K562 (cell line): ENCODE measurements around the gene PLA2G12B. TPM values are rescaled to one million over a fixed set of nuclear protein-coding genes. Genes with fewer than 3 reads are reported as not detected.

ENCODE experiments used
- ATAC-seq: fragments of 200-7000 bp; cut with Tn5 transposase; 3 replicates; pipeline ENCODE4 v1.9.1; 2020; ENCODE audit warnings: moderate library complexity
- BruUV-seq: library from RNA; stranded (reverse); fragments of 400-500 nt; replicated peaks from 2 replicates; lab custom pipeline; 2021; lab: Mats Ljungman, UMichigan
- CTCF ChIA-PET: fragments of 300-600 bp; formaldehyde crosslinking; extraction: SDS; loops from one replicate; lab custom pipeline; 2021; ENCODE audit warnings: low intra/inter-chr PET ratio; lab: Yijun Ruan, JAX
- POLR2A ChIA-PET: fragments of 300-600, 350-650 bp; sonication (Branson Sonifier 250); formaldehyde crosslinking; extraction: SDS; loops from one replicate; lab custom pipeline; 2021; ENCODE audit warnings: antibody characterized with exemption, inconsistent platforms; lab: Yijun Ruan, JAX
- DNase-seq, 4 experiments: peaks; one replicate each; pipeline versions ENCODE4 v3.0.0 to v3.0.0-alpha.2; 2011 to 2018; ENCODE audit warnings: low spot score in 3 of 4, mixed read lengths in 3 of 4; ENCODE audit errors: extremely low read depth in 1 of 4
- FAIRE-seq: peaks from 2 replicates; lab custom pipeline; 2011; peaks lifted over from hg19 to GRCh38; lab: Jason Lieb, UNC
- H2AFZ ChIP-seq: 2 replicates; pipeline ENCODE4 v1.6.0; 2011; ENCODE audit warnings: low read depth, low read length, control low read depth, inconsistent platforms
- H3K27ac ChIP-seq: fragments of 200-600 bp; 3 replicates; pipeline ENCODE4 v1.8.0; 2011; ENCODE audit warnings: low read depth, mild to moderate bottlenecking, control low read depth, inconsistent platforms, low read length, moderate library complexity, mixed read lengths; ENCODE audit errors: extremely low read depth
- H3K27me3 ChIP-seq, 2 experiments: fragments of 300-600 bp in 1 of 2; 2 replicates in 1 of 2; 3 replicates in 1 of 2; pipeline versions ENCODE4 v1.6.0 to v1.8.0; 2011; ENCODE audit warnings: inconsistent platforms in 2 of 2, low read length in 2 of 2, mild to moderate bottlenecking in 1 of 2, mixed read lengths in 1 of 2, moderate library complexity in 1 of 2; ENCODE audit not compliant: control insufficient read depth in 2 of 2, insufficient read depth in 2 of 2
- H3K36me3 ChIP-seq: fragments of 300-600 bp; 3 replicates; pipeline ENCODE4 v1.8.0; 2011; ENCODE audit warnings: mild to moderate bottlenecking, low read length, inconsistent platforms; ENCODE audit not compliant: control insufficient read depth, insufficient read depth
- H3K4me1 ChIP-seq, 2 experiments: fragments of 200-600 bp in 1 of 2; replicated peaks in 1 of 2; 2 replicates in 1 of 2; 3 replicates in 1 of 2; pipeline versions ENCODE4 v1.5.1 to v1.8.0; 2011; ENCODE audit warnings: inconsistent platforms in 2 of 2, low read length in 2 of 2, mild to moderate bottlenecking in 1 of 2, mixed read lengths in 1 of 2, moderate library complexity in 1 of 2; ENCODE audit not compliant: control insufficient read depth in 2 of 2, insufficient read depth in 2 of 2
- H3K4me2 ChIP-seq: 2 replicates; pipeline ENCODE4 v1.6.1; 2011; ENCODE audit warnings: low read length, control low read depth, inconsistent platforms, mixed read lengths; ENCODE audit not compliant: insufficient read depth
- H3K4me3 ChIP-seq: fragments of 200-600 bp; sonication (generic), shearing (Covaris generic); 2 replicates; pipeline ENCODE4 v1.5.1; 2016; ENCODE audit warnings: control low read depth, inconsistent platforms
- H3K79me2 ChIP-seq: fragments of 200-600 bp; 3 replicates; pipeline ENCODE4 v1.8.0; 2011; ENCODE audit warnings: low read length, inconsistent platforms; ENCODE audit not compliant: control insufficient read depth, insufficient read depth
- H3K9ac ChIP-seq, 2 experiments: 2 replicates each; pipeline versions ENCODE4 v1.6.0 to v1.6.1; 2011; ENCODE audit warnings: low read depth in 2 of 2, low read length in 2 of 2, control low read depth in 1 of 2, inconsistent platforms in 1 of 2, mild to moderate bottlenecking in 1 of 2, mixed read lengths in 1 of 2; ENCODE audit not compliant: insufficient read depth in 1 of 2
- H3K9me1 ChIP-seq: one replicate; pipeline ENCODE4 v1.6.0; 2011; ENCODE audit warnings: inconsistent platforms, mild to moderate bottlenecking, low read length, moderate library complexity; ENCODE audit not compliant: control insufficient read depth, insufficient read depth
- H3K9me3 ChIP-seq: replicated peaks from 2 replicates; pipeline ENCODE4 v1.5.1; 2011; ENCODE audit warnings: low read depth, low read length, inconsistent platforms; ENCODE audit not compliant: control insufficient read depth, insufficient read depth
- H4K20me1 ChIP-seq: replicated peaks from 2 replicates; pipeline ENCODE4 v1.6.1; 2011; ENCODE audit warnings: low read length, inconsistent platforms, mixed read lengths; ENCODE audit not compliant: control insufficient read depth, insufficient read depth
- DDX20 ChIP-seq: fragments of 450-650 bp; IDR thresholded peaks from 2 replicates; pipeline ENCODE4 v1.6.1; 2016; ENCODE audit warnings: missing genetic modification characterization, low read depth, mild to moderate bottlenecking, missing compliant biosample characterization, moderate library complexity
- HLTF ChIP-seq: fragments of 450-650 bp; IDR thresholded peaks from 2 replicates; pipeline ENCODE4 v1.6.1; 2016
- TRIM28 ChIP-seq: fragments of 450-650 bp; IDR thresholded peaks from 2 replicates; pipeline ENCODE4 v1.6.1; 2017
- in situ Hi-C: fragments of 300-500 bp; cut with MboI; formaldehyde crosslinking; loops from 4 replicates; pipeline ENCODE4 v1.15.0; 2018; ENCODE audit warnings: inconsistent platforms, mixed read lengths
- intact Hi-C: fragments of 100-400 bp; cut with micrococcal nuclease; formaldehyde crosslinking; loops from 2 replicates; pipeline ENCODE4 v1.14.2; 2022
- polyA plus RNA-seq, 8 experiments: library from polyadenylated mRNA; depleted of rRNA in 4 of 8; stranded (reverse) in 5 of 8; unstranded in 3 of 8; fragments of >200 nt; fragmentation: Nextera tagmentation in 2 of 8; fragmentation: Illumina TruSeq in 1 of 8; extraction: Ambion mirVana in 2 of 8; extraction: Trizol in 1 of 8; gene quantifications; 2 replicates each; pipeline versions ENCODE4 v1.2.1 to v1.2.3, GENCODE V29; 2011 to 2014; ENCODE audit warnings: inconsistent platforms in 1 of 8, missing spikeins in 1 of 8
- total RNA-seq, 7 experiments: library from RNA; depleted of rRNA in 6 of 7; stranded (reverse); fragments of >200 nt in 6 of 7; fragmentation: Illumina TruSeq in 2 of 7; extraction: Trizol in 2 of 7; gene quantifications; 2 replicates each; pipeline versions ENCODE4 v1.2.1 to v1.2.3, GENCODE V29; 2011 to 2021; ENCODE audit warnings: low replicate concordance in 1 of 7
- TF ChIP-seq, protein P1 (sequence below): fragments of 450-650 bp; IDR thresholded peaks from 2 replicates; pipeline ENCODE4 v1.6.1; 2018; ENCODE audit warnings: mild to moderate bottlenecking, low read depth; ENCODE audit not compliant: partially characterized antibody
- TF ChIP-seq, protein P2 (sequence below): fragments of 450-650 bp; IDR thresholded peaks from 2 replicates; pipeline ENCODE4 v1.6.1; 2018; ENCODE audit not compliant: partially characterized antibody
- TF ChIP-seq, protein P3 (sequence below): fragments of 450-650 bp; IDR thresholded peaks from 2 replicates; pipeline ENCODE4 v1.6.1; 2017; ENCODE audit warnings: antibody characterized with exemption, mild to moderate bottlenecking

Gene PLA2G12B
- total and polyA plus RNA-seq, 9 of the 15 experiments (the other 6 are each of a cell fraction or from before 2014, with no cell fraction given) = not detected

DNA sequence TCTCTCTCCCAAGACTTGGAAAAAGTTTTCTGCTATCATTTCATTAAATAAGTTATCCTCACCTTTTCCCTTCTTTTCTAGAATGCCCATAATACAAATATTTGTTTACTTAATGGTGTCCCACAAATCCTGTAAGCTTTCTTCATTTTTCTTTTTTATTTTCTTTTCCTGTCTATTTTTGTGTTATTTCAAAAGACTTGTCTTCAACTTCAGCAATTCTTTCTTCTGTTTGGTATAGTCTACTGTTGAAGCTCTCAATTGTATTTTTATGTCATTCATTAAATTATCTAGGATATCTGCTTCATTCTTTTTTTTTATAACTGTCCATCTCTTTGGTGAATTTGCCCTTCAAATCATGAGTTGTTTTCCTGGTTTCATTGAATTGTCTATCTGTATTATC lies 25.1 kb upstream of the PLA2G12B start:
- H3K36me3 ChIP-seq = no peaks in the 10 kb centered on the region
- H3K79me2 ChIP-seq = no peaks in the 10 kb centered on the region
- no TSS peak for BruUV-seq
- no peak overlapping the region for H3K4me3 ChIP-seq
- DNase-seq = no peak
- H4K20me1 ChIP-seq = no peaks in the 10 kb centered on the region
- peaks cover 26% of the 10 kb centered on the region for H3K9me3 ChIP-seq
- intact Hi-C loops = no loop called here
- H3K9me1 ChIP-seq = no peaks in the 10 kb centered on the region
- H3K4me1 ChIP-seq = peaks cover 8 to 9% of the 10 kb centered on the region in 2 experiments; a peak in 3 of 5 replicates
- in situ Hi-C loops = no loop called here
- ATAC-seq = no peak
- TF ChIP-seq, protein P1, sequence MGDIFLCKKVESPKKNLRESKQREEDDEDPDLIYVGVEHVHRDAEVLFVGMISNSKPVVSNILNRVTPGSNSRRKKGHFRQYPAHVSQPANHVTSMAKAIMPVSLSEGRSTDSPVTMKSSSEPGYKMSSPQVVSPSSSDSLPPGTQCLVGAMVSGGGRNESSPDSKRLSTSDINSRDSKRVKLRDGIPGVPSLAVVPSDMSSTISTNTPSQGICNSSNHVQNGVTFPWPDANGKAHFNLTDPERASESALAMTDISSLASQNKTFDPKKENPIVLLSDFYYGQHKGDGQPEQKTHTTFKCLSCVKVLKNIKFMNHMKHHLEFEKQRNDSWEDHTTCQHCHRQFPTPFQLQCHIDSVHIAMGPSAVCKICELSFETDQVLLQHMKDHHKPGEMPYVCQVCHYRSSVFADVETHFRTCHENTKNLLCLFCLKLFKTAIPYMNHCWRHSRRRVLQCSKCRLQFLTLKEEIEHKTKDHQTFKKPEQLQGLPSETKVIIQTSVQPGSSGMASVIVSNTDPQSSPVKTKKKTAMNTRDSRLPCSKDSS = peak; percentile 43
- peak; percentile 74; the same call in 1 of the 2 replicates for TF ChIP-seq TRIM28
- TF ChIP-seq, protein P2, sequence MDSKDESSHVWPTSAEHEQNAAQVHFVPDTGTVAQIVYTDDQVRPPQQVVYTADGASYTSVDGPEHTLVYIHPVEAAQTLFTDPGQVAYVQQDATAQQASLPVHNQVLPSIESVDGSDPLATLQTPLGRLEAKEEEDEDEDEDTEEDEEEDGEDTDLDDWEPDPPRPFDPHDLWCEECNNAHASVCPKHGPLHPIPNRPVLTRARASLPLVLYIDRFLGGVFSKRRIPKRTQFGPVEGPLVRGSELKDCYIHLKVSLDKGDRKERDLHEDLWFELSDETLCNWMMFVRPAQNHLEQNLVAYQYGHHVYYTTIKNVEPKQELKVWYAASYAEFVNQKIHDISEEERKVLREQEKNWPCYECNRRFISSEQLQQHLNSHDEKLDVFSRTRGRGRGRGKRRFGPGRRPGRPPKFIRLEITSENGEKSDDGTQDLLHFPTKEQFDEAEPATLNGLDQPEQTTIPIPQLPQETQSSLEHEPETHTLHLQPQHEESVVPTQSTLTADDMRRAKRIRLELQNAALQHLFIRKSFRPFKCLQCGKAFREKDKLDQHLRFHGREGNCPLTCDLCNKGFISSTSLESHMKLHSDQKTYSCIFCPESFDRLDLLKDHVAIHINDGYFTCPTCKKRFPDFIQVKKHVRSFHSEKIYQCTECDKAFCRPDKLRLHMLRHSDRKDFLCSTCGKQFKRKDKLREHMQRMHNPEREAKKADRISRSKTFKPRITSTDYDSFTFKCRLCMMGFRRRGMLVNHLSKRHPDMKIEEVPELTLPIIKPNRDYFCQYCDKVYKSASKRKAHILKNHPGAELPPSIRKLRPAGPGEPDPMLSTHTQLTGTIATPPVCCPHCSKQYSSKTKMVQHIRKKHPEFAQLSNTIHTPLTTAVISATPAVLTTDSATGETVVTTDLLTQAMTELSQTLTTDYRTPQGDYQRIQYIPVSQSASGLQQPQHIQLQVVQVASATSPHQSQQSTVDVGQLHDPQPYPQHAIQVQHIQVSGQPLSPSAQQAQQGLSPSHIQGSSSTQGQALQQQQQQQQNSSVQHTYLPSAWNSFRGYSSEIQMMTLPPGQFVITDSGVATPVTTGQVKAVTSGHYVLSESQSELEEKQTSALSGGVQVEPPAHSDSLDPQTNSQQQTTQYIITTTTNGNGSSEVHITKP = peak; percentile 13
- 0 out of 2 replicates have a peak, but pooled peaks have one; percentile 52 for TF ChIP-seq HLTF
- TF ChIP-seq, protein P3, sequence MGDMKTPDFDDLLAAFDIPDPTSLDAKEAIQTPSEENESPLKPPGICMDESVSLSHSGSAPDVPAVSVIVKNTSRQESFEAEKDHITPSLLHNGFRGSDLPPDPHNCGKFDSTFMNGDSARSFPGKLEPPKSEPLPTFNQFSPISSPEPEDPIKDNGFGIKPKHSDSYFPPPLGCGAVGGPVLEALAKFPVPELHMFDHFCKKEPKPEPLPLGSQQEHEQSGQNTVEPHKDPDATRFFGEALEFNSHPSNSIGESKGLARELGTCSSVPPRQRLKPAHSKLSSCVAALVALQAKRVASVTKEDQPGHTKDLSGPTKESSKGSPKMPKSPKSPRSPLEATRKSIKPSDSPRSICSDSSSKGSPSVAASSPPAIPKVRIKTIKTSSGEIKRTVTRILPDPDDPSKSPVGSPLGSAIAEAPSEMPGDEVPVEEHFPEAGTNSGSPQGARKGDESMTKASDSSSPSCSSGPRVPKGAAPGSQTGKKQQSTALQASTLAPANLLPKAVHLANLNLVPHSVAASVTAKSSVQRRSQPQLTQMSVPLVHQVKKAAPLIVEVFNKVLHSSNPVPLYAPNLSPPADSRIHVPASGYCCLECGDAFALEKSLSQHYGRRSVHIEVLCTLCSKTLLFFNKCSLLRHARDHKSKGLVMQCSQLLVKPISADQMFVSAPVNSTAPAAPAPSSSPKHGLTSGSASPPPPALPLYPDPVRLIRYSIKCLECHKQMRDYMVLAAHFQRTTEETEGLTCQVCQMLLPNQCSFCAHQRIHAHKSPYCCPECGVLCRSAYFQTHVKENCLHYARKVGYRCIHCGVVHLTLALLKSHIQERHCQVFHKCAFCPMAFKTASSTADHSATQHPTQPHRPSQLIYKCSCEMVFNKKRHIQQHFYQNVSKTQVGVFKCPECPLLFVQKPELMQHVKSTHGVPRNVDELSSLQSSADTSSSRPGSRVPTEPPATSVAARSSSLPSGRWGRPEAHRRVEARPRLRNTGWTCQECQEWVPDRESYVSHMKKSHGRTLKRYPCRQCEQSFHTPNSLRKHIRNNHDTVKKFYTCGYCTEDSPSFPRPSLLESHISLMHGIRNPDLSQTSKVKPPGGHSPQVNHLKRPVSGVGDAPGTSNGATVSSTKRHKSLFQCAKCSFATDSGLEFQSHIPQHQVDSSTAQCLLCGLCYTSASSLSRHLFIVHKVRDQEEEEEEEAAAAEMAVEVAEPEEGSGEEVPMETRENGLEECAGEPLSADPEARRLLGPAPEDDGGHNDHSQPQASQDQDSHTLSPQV = no peak
- no peak for TF ChIP-seq DDX20 (tag)
- ChIA-PET POLR2A (interaction anchor here (0.7 to 1.4 kb wide), 3 partner anchors 22 to 619 kb away, joined by 3 to 4 read pairs (median 4); no protein-coding TSS in a partner anchor), CTCF (no interaction called here)
- FAIRE-seq = no peak
- H3K4me2 ChIP-seq = no peak overlapping the region
- H2AFZ ChIP-seq = no peak overlapping the region
- H3K27me3 ChIP-seq = no peaks in the 10 kb centered on the region
- no peak overlapping the region for H3K9ac ChIP-seq
- H3K27ac ChIP-seq = no peak overlapping the region
